ENCODE measurements around the gene PRAF2. TPM values are rescaled to one million over a fixed set of nuclear protein-coding genes. Genes with fewer than 3 reads are reported as not detected.
A peak's percentile ranks its signal among the peaks of the same experiment; 100 is the strongest.

PRAF2 gene
- polyA plus RNA-seq, 1 donor from 2014 or later: 37.6 TPM

GRCh38 chrX:49066278-49066677 lies 7.5 kb downstream of the PRAF2 start:
- H3K4me1 Mint-ChIP-seq: no peaks in the 10 kb centered on the region
- peak overlapping the region in 1 of 3 donors; percentile 26 for H3K27ac Mint-ChIP-seq

GRCh38 chrX:49064735-49065134 lies 9.1 kb downstream of the PRAF2 start:
- no peaks in the 10 kb centered on the region for H3K9me3 Mint-ChIP-seq
- H3K27me3 Mint-ChIP-seq: no peaks in the 10 kb centered on the region
- H3K4me3 Mint-ChIP-seq: no peak overlapping the region
- H3K27ac Mint-ChIP-seq: peak overlapping the region in 1 of 3 donors; percentile 42
- H3K36me3 Mint-ChIP-seq: peaks cover 3% of the 10 kb centered on the region
- H3K4me1 Mint-ChIP-seq: no peaks in the 10 kb centered on the region

More at GRCh38 chrX:49066278-49066677, 7.5 kb downstream of the PRAF2 start:
- Mint-ChIP-seq H3K36me3 (peaks cover 3% of the 10 kb centered on the region), H3K27me3 (no peaks in the 10 kb centered on the region), H3K9me3 (no peaks in the 10 kb centered on the region), H3K4me3 (no peak overlapping the region)

- Mint-ChIP-seq H3K4me1 (no peaks in the 10 kb centered on the region), H3K27ac (no peak overlapping the region), H3K36me3 (peaks cover 3% of the 10 kb centered on the region), H3K9me3 (no peaks in the 10 kb centered on the region), H3K4me3 (no peak overlapping the region), H3K27me3 (no peaks in the 10 kb centered on the region)
These were observed 9.5 kb downstream of the PRAF2 start for GRCh38 chrX:49064303-49064702.

GRCh38 chrX:49063715-49064114 lies 10.1 kb downstream of the PRAF2 start:
- no peaks in the 10 kb centered on the region for H3K9me3 Mint-ChIP-seq
- peaks cover 3% of the 10 kb centered on the region for H3K36me3 Mint-ChIP-seq
- no peaks in the 10 kb centered on the region for H3K4me1 Mint-ChIP-seq
- H3K27ac Mint-ChIP-seq: no peak overlapping the region
- H3K27me3 Mint-ChIP-seq: no peaks in the 10 kb centered on the region
- no peak overlapping the region for H3K4me3 Mint-ChIP-seq

GRCh38 chrX:49061916-49062315 lies 11.9 kb downstream of the PRAF2 start:
- Mint-ChIP-seq H3K27me3 (no peaks in the 10 kb centered on the region), H3K27ac (no peak overlapping the region), H3K9me3 (no peaks in the 10 kb centered on the region), H3K4me1 (no peaks in the 10 kb centered on the region), H3K4me3 (no peak overlapping the region), H3K36me3 (peaks cover 3% of the 10 kb centered on the region)

GRCh38 chrX:49061490-49061889 lies 12.3 kb downstream of the PRAF2 start:
- peak overlapping the region in 1 of 4 donors; percentile 52 for H3K4me3 Mint-ChIP-seq
- no peaks in the 10 kb centered on the region for H3K9me3 Mint-ChIP-seq
- peaks cover 3% of the 10 kb centered on the region for H3K36me3 Mint-ChIP-seq
- no peak overlapping the region for H3K27ac Mint-ChIP-seq
- H3K4me1 Mint-ChIP-seq: no peaks in the 10 kb centered on the region
- H3K27me3 Mint-ChIP-seq: no peaks in the 10 kb centered on the region

- Mint-ChIP-seq H3K4me1 (peaks cover 0 to 2% (median 0%) of the 10 kb centered on the region in 3 donors), H3K27ac (no peak overlapping the region), H3K36me3 (peaks cover 4% of the 10 kb centered on the region), H3K9me3 (no peaks in the 10 kb centered on the region), H3K27me3 (no peaks in the 10 kb centered on the region), H3K4me3 (no peak overlapping the region)
These were observed 12.9 kb downstream of the PRAF2 start for GRCh38 chrX:49060914-49061313.

GRCh38 chrX:49059681-49060085 lies 14.1 kb downstream of the PRAF2 start:
- Mint-ChIP-seq H3K9me3 (no peaks in the 10 kb centered on the region), H3K4me3 (no peak overlapping the region), H3K4me1 (peaks cover 0 to 6% (median 2%) of the 10 kb centered on the region in 3 donors), H3K27me3 (no peaks in the 10 kb centered on the region), H3K36me3 (peaks cover 6% of the 10 kb centered on the region), H3K27ac (peak overlapping the region in 1 of 3 donors; percentile 35)

GRCh38 chrX:49059201-49059600 lies 14.6 kb downstream of the PRAF2 start:
- no peaks in the 10 kb centered on the region for H3K27me3 Mint-ChIP-seq
- H3K4me1 Mint-ChIP-seq: peaks cover 0 to 8% (median 2%) of the 10 kb centered on the region in 3 donors
- no peaks in the 10 kb centered on the region for H3K9me3 Mint-ChIP-seq
- peak overlapping the region in 1 of 3 donors; percentile 35 for H3K27ac Mint-ChIP-seq
- H3K4me3 Mint-ChIP-seq: no peak overlapping the region
- peaks cover 6% of the 10 kb centered on the region for H3K36me3 Mint-ChIP-seq

- Mint-ChIP-seq H3K4me3 (no peak within 1 kb of the TSS), H3K27me3 (no peaks in the 10 kb centered on the region), H3K4me1 (peaks cover 0 to 11% (median 3%) of the 10 kb centered on the region in 3 donors), H3K27ac (peak within 1 kb of the TSS in 1 of 3 donors; percentile 35), H3K36me3 (peaks cover 6% of the 10 kb centered on the region), H3K9me3 (no peaks in the 10 kb centered on the region)
These were observed 15.0 kb downstream of the PRAF2 start, which contains the start of gene CCDC120 for GRCh38 chrX:49058794-49059193. TSS of gene CCDC120 (plus strand) at chrX:49058999. CDS start at chrX:49062042, 3,043 bp downstream.

GRCh38 chrX:49054073-49054762 lies 19.6 kb downstream of the PRAF2 start:
- Mint-ChIP-seq H3K4me1 (peaks cover 4 to 17% (median 13%) of the 10 kb centered on the region in 3 donors), H3K36me3 (peaks cover 3% of the 10 kb centered on the region), H3K27me3 (peaks cover 4% of the 10 kb centered on the region), H3K4me3 (peak overlapping the region; percentile 78 to 89 (median 84)), H3K9me3 (peaks cover 0 to 3% (median 0%) of the 10 kb centered on the region in 3 donors), H3K27ac (peak overlapping the region in 2 of 3 donors; percentile 12 to 86)

- Mint-ChIP-seq H3K36me3 (peaks cover 3% of the 10 kb centered on the region), H3K9me3 (peaks cover 0 to 3% (median 0%) of the 10 kb centered on the region in 3 donors), H3K4me1 (peaks cover 4 to 17% (median 13%) of the 10 kb centered on the region in 3 donors), H3K27ac (peak overlapping the region in 2 of 3 donors; percentile 48 to 86), H3K4me3 (peak overlapping the region; percentile 78 to 89 (median 84)), H3K27me3 (peaks cover 4% of the 10 kb centered on the region)
These were observed 20.4 kb downstream of the PRAF2 start for GRCh38 chrX:49053223-49054072.

GRCh38 chrX:49043987-49044281 lies 29.9 kb downstream of the PRAF2 start:
- Mint-ChIP-seq H3K27ac (peak overlapping the region; percentile 93 to 95 (median 95)), H3K4me3 (peak overlapping the region; percentile 77 to 96 (median 88)), H3K27me3 (no peaks in the 10 kb centered on the region), H3K36me3 (no peaks in the 10 kb centered on the region), H3K4me1 (peaks cover 8 to 16% (median 14%) of the 10 kb centered on the region in 3 donors), H3K9me3 (peaks cover 0 to 3% (median 0%) of the 10 kb centered on the region in 3 donors)

- Mint-ChIP-seq H3K36me3 (no peaks in the 10 kb centered on the region), H3K4me1 (peaks cover 8 to 16% (median 14%) of the 10 kb centered on the region in 3 donors), H3K27me3 (no peaks in the 10 kb centered on the region), H3K9me3 (peaks cover 0 to 3% (median 0%) of the 10 kb centered on the region in 3 donors), H3K27ac (peak within 1 kb of the TSS; percentile 93 to 95 (median 95)), H3K4me3 (peak within 1 kb of the TSS; percentile 77 to 96 (median 88))
These were observed 30.4 kb downstream of the PRAF2 start, which contains the start of gene TFE3 for GRCh38 chrX:49043220-49043986. TSS of gene TFE3 (minus strand) at chrX:49043357. CDS start at chrX:49043226, 131 bp downstream.
